PC-3 (cell line): ENCODE results near the gene PARM1. TPM values are rescaled to one million over a fixed set of nuclear protein-coding genes. Genes with fewer than 3 reads are reported as not detected.

Experiments used
- ATAC-seq: fragments of 200-7000 bp; cut with Tn5 transposase; 2 replicates; pipeline ENCODE4 v1.9.1; 2020; ENCODE audit warnings: mild to moderate bottlenecking, moderate library complexity
- BruUV-seq: library from RNA; stranded (reverse); fragments of 400-500 nt; replicated peaks from 2 replicates; lab custom pipeline; 2021; lab: Mats Ljungman, UMichigan
- CTCF ChIA-PET: fragments of 300-600 bp; sonication (Branson Sonifier 250); formaldehyde crosslinking; loops from one replicate; lab custom pipeline; 2022; ENCODE audit warnings: antibody characterized with exemption; lab: Charles Lee
- POLR2A ChIA-PET: fragments of 300-600 bp; sonication (Branson Sonifier 250); formaldehyde crosslinking; loops from one replicate; lab custom pipeline; 2022; ENCODE audit warnings: antibody characterized with exemption; ENCODE audit not compliant: unreplicated experiment; lab: Charles Lee
- DNase-seq: peaks from one replicate; pipeline ENCODE4 v3.0.0-alpha.2; 2015
- H2AFZ ChIP-seq: fragments of 300-600 bp; sonication (generic); 2 replicates; pipeline ENCODE4 v1.6.0; 2016; ENCODE audit warnings: antibody characterized with exemption, low read length
- H3F3A ChIP-seq: fragments of 300-600 bp; sonication (generic); one replicate; pipeline ENCODE4 v1.6.0; 2017; ENCODE audit warnings: antibody characterized with exemption, low read length, control low read depth, mild to moderate bottlenecking; ENCODE audit not compliant: unreplicated experiment
- H3K27ac ChIP-seq: fragments of 300-600 bp; sonication (generic); 2 replicates; pipeline ENCODE4 v1.5.1; 2016; ENCODE audit warnings: mild to moderate bottlenecking, low read length
- H3K27me3 ChIP-seq: fragments of 300-600 bp; sonication (generic); 2 replicates; pipeline ENCODE4 v1.6.1; 2016; ENCODE audit warnings: low read length, mixed read lengths
- H3K36me3 ChIP-seq: fragments of 300-600 bp; sonication (generic); 2 replicates; pipeline ENCODE4 v1.6.1; 2016; ENCODE audit warnings: low read depth, mixed run types, low read length, mixed read lengths
- H3K4me1 ChIP-seq: fragments of 300-600 bp; sonication (generic); 2 replicates; pipeline ENCODE4 v1.5.1; 2016; ENCODE audit warnings: low read length; ENCODE audit not compliant: insufficient read depth
- H3K4me2 ChIP-seq: fragments of 300-600 bp; sonication (generic); 2 replicates; pipeline ENCODE4 v1.6.0; 2016; ENCODE audit warnings: low read length
- H3K4me3 ChIP-seq: fragments of 300-600 bp; sonication (generic); 2 replicates; pipeline ENCODE4 v1.5.1; 2016; ENCODE audit warnings: mild to moderate bottlenecking, low read length, mixed read lengths
- H3K79me2 ChIP-seq: fragments of 300-600 bp; sonication (generic); 2 replicates; pipeline ENCODE4 v1.6.1; 2017; ENCODE audit warnings: low read length, mixed read lengths
- H3K9ac ChIP-seq: fragments of 300-600 bp; sonication (generic); 2 replicates; pipeline ENCODE4 v1.6.0; 2016; ENCODE audit warnings: mild to moderate bottlenecking, low read length
- H3K9me2 ChIP-seq: fragments of 300-600 bp; sonication (generic); replicated peaks from 2 replicates; pipeline ENCODE4 v1.6.1; 2016; ENCODE audit warnings: mixed run types, low read length, mixed read lengths
- H3K9me3 ChIP-seq: fragments of 300-600 bp; sonication (generic); 2 replicates; pipeline ENCODE4 v1.6.1; 2016; ENCODE audit warnings: low read length, mixed read lengths
- H4K20me1 ChIP-seq: fragments of 300-600 bp; sonication (generic); 2 replicates; pipeline ENCODE4 v1.6.1; 2016; ENCODE audit warnings: low read length, mixed read lengths
- CTCF ChIP-seq: fragments of 300-600 bp; sonication (generic); conservative IDR thresholded peaks from 2 replicates; pipeline ENCODE4 v1.5.1; 2017; ENCODE audit warnings: antibody characterized with exemption, low read depth, mild to moderate bottlenecking, low read length
- EZH2 ChIP-seq: fragments of 300-600 bp; sonication (generic); IDR thresholded peaks from one replicate; pipeline ENCODE4 v1.6.1; 2017; ENCODE audit warnings: antibody characterized with exemption, mild to moderate bottlenecking, low read length; ENCODE audit not compliant: unreplicated experiment
- EZH2phosphoT487 ChIP-seq: fragments of 300-600 bp; sonication (generic); IDR thresholded peaks from 2 replicates; pipeline ENCODE4 v1.6.1; 2018; ENCODE audit warnings: mild to moderate bottlenecking, antibody characterized with exemption, low read length, borderline replicate concordance
- intact Hi-C: fragments of 100-400 bp; cut with micrococcal nuclease; formaldehyde crosslinking; loops from 2 replicates; pipeline ENCODE4 v1.9.0; 2023
- total RNA-seq: library from RNA; depleted of rRNA; stranded (reverse); fragments of >200 nt; gene quantifications from 2 replicates; pipeline ENCODE4 v1.2.3, GENCODE V29; 2014

Gene PARM1
- total RNA-seq, 1 experiment from 2014 or later = 2.9 TPM

GRCh38 chr4:75030649-75031235 lies 97.8 kb downstream of the PARM1 start:
- DNase-seq (no peak), ATAC-seq (no peak)
- Histone ChIP-seq H3K4me1 (no peaks in the 10 kb centered on the region), H4K20me1 (no peaks in the 10 kb centered on the region), H3K4me2 (no peak overlapping the region), H3K27me3 (no peaks in the 10 kb centered on the region), H3K9me3 (no peaks in the 10 kb centered on the region), H3K9me2 (no peaks in the 10 kb centered on the region), H3K79me2 (no peaks in the 10 kb centered on the region), H3K9ac (no peak overlapping the region), H2AFZ (no peak overlapping the region), H3K27ac (no peak overlapping the region), H3K4me3 (no peak overlapping the region), H3F3A (no peaks in the 10 kb centered on the region), H3K36me3 (no peaks in the 10 kb centered on the region)
- TF ChIP-seq EZH2phosphoT487 (no peak), EZH2 (no peak), CTCF (no peak)
- no TSS peak for BruUV-seq
- intact Hi-C loops = no loop called here
- CTCF ChIA-PET = interaction anchor here (0.5 kb wide), 1 partner anchor 88 kb away, joined by 3 read pairs; no protein-coding TSS in a partner anchor
- POLR2A ChIA-PET = no interaction called here

- no peak overlapping the region for H3K4me2 ChIP-seq
- TF ChIP-seq EZH2 (no peak), EZH2phosphoT487 (no peak), CTCF (no peak)
- intact Hi-C loops = no loop called here
- no peaks in the 10 kb centered on the region for H3K27me3 ChIP-seq
- H3K4me3 ChIP-seq = no peak overlapping the region
- DNase-seq (no peak), ATAC-seq (no peak)
- H3K9ac ChIP-seq = no peak overlapping the region
- no peak overlapping the region for H2AFZ ChIP-seq
- H3K9me3 ChIP-seq = no peaks in the 10 kb centered on the region
- BruUV-seq = no TSS peak
- no peaks in the 10 kb centered on the region for H3K4me1 ChIP-seq
- no peaks in the 10 kb centered on the region for H3K36me3 ChIP-seq
- H3K27ac ChIP-seq = no peak overlapping the region
- ChIA-PET CTCF (no interaction called here), POLR2A (no interaction called here)
- no peaks in the 10 kb centered on the region for H3K79me2 ChIP-seq
- H4K20me1 ChIP-seq = no peaks in the 10 kb centered on the region
- H3K9me2 ChIP-seq = no peaks in the 10 kb centered on the region
- H3F3A ChIP-seq = no peaks in the 10 kb centered on the region
These were observed 98.9 kb downstream of the PARM1 start for GRCh38 chr4:75031775-75032174.

GRCh38 chr4:75034523-75034922 lies 101.6 kb downstream of the PARM1 start:
- no TSS peak for BruUV-seq
- no peaks in the 10 kb centered on the region for H3K9me2 ChIP-seq
- no peaks in the 10 kb centered on the region for H3K79me2 ChIP-seq
- intact Hi-C loops = no loop called here
- TF ChIP-seq CTCF (no peak), EZH2 (no peak)
- no peak overlapping the region for H3K27ac ChIP-seq
- H3K4me3 ChIP-seq = no peak overlapping the region
- no peaks in the 10 kb centered on the region for H3K9me3 ChIP-seq
- no peaks in the 10 kb centered on the region for H3K36me3 ChIP-seq
- POLR2A ChIA-PET = no interaction called here
- H3K4me1 ChIP-seq = no peaks in the 10 kb centered on the region
- DNase-seq = no peak
- no peaks in the 10 kb centered on the region for H4K20me1 ChIP-seq
- no peak overlapping the region for H3K4me2 ChIP-seq
- ATAC-seq = no peak
- no peaks in the 10 kb centered on the region for H3K27me3 ChIP-seq
- H3K9ac ChIP-seq = no peak overlapping the region
- no peak overlapping the region for H2AFZ ChIP-seq
- CTCF ChIA-PET = no interaction called here
- no peaks in the 10 kb centered on the region for H3F3A ChIP-seq
